HG03139 (cell line): ENCODE results near the gene ATP8A2.
"Not testable (repeated sequence)": the region's sequence is repeated elsewhere in the genome, so short reads cannot be mapped to it uniquely, and the experiment has no call there.

Experiments used
- ATAC-seq: cut with Tn5 transposase; IDR thresholded peaks from one replicate; pipeline ENCODE4 v1.9.1; 2021; ENCODE audit not compliant: unreplicated experiment

Gene ATP8A2

DNA sequence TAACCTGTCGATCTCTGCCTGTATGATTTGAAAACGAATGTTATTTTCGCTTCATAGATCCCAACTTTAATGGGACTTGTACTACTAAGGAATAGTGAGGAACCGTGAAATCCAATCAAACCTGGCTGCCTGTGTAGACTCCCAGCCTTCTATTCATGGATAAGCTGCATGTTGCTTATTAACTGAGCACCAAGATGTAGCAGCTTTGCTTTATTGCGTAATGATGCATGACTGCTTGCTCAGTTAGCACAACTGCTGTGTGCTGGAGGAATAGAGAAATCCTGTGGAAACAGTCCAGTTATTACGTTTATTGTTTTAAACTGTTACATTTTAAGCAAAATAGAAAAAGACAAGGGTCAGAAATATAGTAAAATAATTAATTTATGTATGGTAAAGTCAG, 571.9 kb downstream of the ATP8A2 start:
- ATAC-seq, result no peak

- no peak for ATAC-seq
These were observed 573.8 kb downstream of the ATP8A2 start for GRCh38 chr13:25945596-25945995.

DNA sequence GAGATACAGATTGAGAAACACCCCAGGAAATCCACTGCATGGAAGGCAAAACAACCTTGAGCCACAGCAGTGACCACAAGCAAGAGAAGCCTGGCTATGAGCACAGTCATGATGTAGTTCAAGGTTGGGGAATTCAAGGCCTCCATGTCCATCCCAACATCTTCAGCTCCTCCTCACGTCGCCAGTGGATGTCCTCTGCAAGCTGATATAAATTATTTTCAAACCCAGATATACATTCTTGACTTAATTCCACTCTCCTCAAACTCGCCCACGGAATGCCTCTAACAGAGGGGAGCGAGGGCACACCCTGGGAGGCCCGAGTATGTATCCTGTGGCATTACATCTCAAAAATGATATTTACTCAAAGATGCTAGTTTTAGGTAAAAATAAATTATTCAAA, 574.5 kb downstream of the ATP8A2 start:
- no peak for ATAC-seq

GRCh38 chr13:25948910-25949309, 577.1 kb downstream of the ATP8A2 start:
- no peak for ATAC-seq

- no peak for ATAC-seq
These were observed 580.1 kb downstream of the ATP8A2 start for GRCh38 chr13:25951831-25952230.

GRCh38 chr13:25954080-25954479, 582.3 kb downstream of the ATP8A2 start:
- ATAC-seq, result not testable (repeated sequence)

DNA sequence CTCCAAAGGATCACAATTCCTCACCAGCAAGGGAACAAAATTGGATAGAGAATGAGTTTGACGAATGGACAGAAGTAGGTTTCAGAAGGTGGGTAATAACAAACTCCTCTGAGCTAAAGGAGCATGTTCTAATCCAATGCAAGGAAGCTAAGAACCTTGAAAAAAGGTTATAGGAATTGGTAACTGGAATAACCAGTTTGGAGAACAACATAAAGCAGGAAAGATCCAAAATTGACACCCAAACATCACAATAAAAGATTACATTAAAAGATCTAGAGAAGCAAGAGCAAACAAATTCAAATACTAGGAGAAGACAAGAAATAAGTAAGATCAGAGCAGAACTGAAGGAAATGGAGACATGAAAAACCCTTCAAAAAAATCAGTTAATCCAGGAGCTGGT, 583.2 kb downstream of the ATP8A2 start:
- ATAC-seq, result not testable (repeated sequence)

DNA sequence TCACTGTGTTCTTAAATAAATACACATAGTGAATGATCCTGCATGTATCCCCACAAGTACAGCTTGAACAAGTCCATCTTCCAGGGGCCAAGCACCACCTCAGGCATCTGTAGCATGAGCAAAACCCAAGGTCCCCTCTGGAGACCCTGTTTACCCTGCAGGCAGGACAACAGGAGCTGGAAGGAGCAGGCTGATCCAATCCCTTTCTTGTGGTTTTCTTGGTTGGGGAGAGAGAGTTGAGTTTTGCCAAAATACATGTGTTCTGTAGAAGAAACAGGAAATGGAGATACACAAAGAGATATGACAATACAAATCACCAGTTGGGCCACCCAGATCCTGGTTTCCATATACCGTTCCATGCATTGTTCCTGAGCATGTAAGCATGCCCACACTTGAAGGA, 587.2 kb downstream of the ATP8A2 start:
- ATAC-seq, result no peak

GRCh38 chr13:25961294-25961693, 589.5 kb downstream of the ATP8A2 start:
- ATAC-seq, result no peak

GRCh38 chr13:25963674-25964073, 591.9 kb downstream of the ATP8A2 start:
- ATAC-seq, result no peak

DNA sequence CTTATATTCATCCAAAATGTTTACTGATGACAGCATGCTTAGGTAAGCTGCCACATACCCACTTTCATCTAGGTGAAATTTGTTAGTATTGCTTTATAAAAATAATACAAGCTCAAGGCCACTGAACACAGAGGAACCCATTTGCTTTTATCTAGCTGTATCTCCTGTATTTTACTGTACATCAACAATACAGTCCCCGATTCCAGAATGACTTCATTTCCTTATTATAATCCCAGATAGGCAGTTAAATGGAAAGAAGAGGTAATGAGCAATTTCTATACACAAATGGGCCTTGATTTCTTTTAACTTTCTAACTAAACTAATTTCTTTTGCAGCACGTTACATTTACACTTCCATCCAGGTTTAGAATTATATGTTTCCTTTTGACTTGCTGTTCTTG, 593.8 kb downstream of the ATP8A2 start:
- no peak for ATAC-seq

- no peak for ATAC-seq
These were observed 594.3 kb downstream of the ATP8A2 start for GRCh38 chr13:25966086-25966485.

DNA sequence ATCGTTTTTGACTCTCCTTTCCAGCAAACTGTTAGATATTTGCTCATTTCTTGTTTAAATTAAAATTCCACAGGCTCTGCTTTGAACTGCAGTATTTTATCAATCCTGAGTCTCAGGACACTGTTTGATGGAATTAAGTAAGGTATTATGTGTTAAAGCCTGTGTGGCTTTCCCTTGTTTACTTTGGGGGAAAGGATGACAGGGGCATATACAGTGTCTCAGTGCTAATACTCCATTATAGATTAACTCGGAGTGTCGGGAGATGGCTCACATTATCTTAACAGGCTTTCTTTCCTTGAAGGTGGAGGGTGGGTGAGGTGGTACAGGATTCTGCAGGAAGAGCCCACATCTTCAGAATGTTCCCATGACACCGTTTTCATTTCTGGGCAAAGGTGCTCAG, 595.4 kb downstream of the ATP8A2 start:
- no peak for ATAC-seq

DNA sequence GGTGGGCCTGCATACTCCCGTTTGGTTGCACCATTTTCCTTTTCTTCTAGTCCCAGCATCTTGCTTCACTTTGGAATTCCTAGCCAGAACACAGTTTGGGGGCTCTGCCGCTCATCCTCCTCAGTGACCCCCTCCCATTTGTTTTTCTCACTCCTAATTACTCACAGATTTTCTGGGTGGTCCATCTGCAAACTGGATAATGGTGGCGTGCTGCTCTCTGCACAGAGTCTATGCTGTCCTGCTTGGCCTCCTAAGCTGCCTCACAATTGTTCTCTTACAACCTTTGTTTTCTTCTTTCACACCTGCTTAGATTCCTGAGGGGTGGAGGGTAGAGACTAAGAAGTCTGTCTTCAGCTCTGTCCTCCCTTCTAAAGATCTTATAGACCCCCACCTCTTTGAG, 599.3 kb downstream of the ATP8A2 start:
- no peak for ATAC-seq

DNA sequence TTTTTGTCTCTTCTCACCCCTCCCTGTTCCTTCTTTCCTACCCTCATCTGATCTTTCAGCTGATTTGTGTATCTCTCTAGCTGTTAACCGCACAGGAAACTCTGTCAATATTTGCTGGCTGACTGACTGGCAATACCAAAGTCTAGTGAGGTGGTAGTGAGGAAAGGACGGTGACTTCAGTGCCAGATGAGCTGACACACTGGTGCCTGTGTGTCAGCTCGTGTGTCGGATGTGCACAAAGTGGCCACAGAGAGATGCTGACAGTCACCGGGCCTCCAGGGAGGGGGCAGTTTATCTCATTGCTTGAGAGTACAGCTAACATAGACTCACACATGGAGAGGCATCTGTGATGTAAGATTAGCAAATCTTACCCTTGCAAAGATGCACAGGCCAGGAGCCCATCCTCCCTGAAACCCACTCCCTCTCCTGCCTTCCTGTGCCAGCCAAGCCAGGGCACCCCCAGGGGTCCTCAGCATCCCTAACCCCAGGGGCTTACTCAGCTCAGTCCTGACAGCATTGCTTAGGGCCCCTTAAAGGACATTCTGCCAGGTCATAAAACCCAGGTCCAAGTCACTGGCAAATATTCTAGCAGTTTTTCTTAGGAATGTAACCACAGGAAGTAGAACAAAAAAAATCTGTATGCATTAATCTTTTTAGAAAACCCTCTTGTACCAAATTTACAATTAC, 599.8 kb downstream of the ATP8A2 start:
- ATAC-seq, result no peak

DNA sequence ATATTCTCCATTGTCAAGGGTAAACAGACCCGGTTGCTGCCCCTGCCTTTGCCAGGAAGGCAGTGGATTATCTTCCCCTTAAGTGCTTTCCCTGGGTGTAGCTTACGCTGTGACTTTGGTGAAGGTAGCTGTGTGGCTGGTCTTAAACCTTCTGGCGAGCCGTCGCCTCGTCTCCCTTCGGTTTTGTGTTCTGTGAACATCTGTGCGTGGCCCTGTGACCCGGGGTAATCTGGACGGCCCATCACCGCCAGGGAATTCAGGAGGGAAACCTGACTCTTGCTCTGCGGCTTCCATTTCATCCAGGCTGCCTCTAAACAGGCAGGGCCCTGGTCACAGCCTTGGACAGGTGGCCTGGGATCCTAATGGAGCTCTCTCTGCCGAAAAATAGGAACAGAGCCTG, 601.3 kb downstream of the ATP8A2 start:
- ATAC-seq, result no peak

GRCh38 chr13:25973576-25973975, 601.8 kb downstream of the ATP8A2 start:
- ATAC-seq, result no peak

- no peak for ATAC-seq
These were observed 605.4 kb downstream of the ATP8A2 start for GRCh38 chr13:25977216-25977615.

GRCh38 chr13:25977671-25978070, 605.9 kb downstream of the ATP8A2 start:
- no peak for ATAC-seq

- ATAC-seq, result no peak
These were observed 607.2 kb downstream of the ATP8A2 start for GRCh38 chr13:25978961-25979360.

GRCh38 chr13:25979371-25979770, 607.6 kb downstream of the ATP8A2 start:
- ATAC-seq, result no peak

GRCh38 chr13:25980255-25980654, 608.5 kb downstream of the ATP8A2 start:
- ATAC-seq, result no peak

DNA sequence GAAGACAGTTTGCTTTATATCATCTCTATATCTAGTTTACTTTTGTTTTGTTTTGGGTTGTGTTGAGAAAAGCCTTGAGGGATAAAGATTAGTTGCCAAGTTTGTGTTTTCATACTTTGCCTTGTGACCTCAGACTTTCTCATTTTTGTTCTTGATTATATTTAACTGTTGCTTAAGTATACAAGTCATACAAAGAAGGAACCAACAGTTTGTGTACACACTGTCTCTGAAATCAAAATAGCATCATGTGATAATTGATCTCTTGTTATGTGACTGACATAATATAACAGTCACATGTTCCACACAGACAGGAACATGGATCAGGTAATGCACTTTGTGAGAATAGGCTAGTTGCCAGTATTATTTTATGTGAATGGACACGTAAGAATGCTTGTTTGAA, 609.3 kb downstream of the ATP8A2 start:
- ATAC-seq, result no peak
